NCI-H2196 (cell line): ENCODE data around the gene DDX59.
"Not testable (repeated sequence)": the region's sequence is repeated elsewhere in the genome, so short reads cannot be mapped to it uniquely, and the experiment has no call there.

Experiments
- DNase-seq: peaks from one replicate; lab custom pipeline; 2025; ENCODE audit not compliant: unreplicated experiment; lab: John Stamatoyannopoulos, UW

DDX59 gene

DNA sequence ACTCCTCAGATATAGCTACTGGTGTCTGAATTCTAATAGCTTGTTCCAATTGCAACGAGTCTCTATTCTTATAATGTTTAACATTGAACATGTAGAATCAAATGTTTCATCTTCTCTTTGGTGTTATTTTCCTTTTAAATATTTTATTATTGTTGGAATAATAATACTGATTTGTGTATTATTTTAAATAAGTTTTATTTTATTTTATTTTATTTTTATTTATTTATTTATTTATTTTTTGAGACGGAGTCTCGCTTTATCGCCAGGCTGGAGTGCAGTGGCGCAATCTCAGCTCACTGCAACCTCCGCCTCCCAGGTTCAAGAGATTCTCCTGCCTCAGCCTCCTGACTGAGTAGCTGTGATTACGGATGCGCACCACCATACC is 39.2 kb downstream of the DDX59 start:
- DNase-seq = not testable (repeated sequence)

DNA sequence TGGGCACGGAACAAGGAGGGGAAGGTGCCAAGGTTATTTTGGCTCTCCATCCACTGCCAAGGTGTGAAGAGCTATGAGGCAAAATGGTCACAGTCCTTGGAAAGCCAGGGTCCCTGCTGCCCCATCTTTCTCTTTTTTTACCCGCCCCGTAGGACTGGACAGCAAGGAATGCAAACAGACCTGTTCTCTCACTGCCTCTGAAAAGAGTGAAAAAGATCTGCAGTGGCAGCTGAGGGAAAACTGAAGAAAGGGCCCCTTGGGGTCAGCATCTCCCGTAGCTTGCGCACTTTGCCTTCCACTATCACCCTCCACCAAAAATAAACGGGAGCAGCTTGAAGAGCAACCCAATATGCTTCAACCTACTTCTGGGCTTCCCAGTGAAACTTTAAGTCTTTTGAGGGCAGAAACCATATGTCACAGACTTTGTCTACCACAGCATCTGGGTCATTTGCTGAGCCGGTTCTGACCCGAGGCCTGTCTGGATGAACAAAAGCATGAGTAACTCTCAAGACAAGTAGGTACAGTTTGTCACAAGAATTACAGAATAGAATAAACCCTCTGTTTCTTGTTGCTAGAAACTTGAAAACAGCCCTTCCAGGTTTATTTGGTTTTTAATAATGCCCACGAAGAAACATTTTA is 39.7 kb downstream of the DDX59 start:
- no peak for DNase-seq

DNA sequence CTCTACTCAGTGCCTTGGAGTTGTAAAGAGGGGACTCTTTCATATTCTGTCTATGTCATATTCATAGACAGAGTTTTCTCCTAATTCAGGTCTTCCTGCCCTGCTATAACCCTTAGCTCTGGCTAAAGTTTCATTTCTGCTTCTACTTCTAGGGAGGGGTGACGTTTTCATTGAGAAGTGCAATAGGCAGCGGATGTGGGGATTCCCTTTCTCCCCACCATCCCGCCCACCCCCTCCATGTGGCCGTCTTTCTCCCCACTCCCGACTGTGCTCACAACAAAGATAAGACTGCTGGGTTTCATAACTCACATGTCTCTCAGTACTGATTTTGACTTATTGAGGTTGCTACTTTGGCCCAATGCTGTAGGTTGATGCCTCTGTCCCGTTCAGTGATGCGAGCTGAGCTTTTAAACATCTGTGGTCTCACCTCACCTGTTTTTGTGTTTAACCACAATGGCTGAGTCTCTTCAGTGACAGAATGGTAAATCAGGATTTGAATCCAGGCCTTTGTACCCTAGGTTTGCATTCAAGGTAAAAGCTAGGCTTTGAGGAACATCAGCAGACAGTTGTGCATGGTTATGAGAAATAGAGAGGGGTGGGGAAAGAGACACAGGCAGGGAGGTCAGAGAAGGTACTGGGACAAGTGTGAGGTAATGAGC is 41.4 kb downstream of the DDX59 start:
- no peak for DNase-seq

DNA sequence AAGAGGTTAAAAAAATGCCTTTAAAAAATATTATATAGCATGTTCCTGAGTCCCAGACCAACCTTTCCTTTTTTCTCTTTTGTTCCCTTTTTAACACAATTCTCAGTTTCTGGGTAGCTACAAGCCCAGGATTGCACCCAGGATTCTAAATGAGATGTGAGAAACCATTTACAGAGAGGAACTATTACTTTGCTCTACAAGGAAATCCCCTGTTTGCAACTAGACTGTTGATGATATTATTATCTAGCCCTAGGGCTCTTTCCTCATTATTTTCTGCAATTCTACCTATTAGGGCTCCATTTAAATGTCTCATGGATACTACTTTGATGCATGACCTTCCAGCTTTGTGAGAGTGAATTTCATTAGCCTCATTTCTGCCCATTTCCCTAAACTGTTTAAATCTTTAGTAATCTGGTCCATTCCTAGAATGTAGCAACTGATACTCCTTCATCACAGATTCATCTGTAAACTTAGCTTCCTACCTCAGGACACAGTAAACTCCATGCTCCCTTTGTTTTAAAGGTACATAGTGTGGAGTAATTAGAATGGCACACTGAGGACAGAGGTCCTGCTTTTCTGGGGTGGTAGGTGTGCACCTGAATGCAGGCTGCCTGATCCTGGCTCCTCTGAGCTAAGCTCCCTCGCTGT is 42.0 kb downstream of the DDX59 start:
- no peak for DNase-seq

DNA sequence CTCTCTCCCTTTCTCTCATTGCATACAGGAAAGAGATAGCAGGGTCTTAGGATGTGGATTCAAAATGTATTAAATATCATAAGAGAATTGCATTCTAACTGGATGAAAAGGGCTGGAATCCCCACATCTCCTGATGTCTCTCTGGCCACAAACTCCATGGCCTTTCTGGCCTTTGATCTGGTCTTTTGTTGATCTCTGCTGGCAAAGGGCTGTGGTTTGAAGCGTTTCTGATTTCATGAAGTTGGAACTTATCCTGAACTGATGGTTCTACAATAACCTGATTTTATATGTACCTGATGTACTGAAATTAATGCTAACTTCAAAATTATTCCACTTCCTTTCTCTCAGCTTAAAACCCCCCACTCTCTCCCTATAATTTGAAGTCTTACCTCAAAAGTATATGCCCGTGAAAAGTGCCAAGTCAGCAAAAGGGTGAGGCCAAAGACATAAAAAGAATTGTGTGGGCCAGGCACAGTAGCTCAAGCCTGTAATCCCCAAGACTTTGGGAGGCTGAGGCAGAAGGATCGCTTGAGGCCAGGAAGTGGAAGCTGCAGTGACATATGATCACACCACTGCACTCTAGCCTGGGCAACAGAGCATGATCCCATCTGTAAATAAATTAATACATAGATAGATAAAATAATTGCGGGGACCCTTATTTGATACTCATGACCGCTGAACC is 42.7 kb downstream of the DDX59 start:
- DNase-seq = no peak

DNA sequence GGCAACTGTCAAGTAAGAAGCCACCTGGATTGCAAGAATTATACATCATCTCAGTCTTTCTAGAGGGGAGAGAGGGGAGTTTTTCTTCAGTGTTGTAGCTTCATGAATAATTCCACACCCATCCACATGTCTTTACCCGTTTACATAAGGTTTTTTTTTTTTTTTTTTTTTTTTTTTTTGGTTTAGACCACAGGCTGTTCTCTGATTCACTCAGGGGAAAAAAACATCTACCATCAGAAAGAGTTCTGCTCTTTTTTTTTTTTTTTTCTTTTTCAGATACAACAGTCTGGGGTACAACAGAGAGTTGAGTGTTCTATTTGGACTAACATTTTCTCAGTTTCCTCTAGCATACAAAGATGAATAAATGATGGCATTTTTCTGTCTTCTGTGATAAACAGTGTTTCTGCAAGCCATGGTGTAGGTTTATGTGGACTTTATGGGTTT is 44.3 kb downstream of the DDX59 start:
- DNase-seq = no peak

DNA sequence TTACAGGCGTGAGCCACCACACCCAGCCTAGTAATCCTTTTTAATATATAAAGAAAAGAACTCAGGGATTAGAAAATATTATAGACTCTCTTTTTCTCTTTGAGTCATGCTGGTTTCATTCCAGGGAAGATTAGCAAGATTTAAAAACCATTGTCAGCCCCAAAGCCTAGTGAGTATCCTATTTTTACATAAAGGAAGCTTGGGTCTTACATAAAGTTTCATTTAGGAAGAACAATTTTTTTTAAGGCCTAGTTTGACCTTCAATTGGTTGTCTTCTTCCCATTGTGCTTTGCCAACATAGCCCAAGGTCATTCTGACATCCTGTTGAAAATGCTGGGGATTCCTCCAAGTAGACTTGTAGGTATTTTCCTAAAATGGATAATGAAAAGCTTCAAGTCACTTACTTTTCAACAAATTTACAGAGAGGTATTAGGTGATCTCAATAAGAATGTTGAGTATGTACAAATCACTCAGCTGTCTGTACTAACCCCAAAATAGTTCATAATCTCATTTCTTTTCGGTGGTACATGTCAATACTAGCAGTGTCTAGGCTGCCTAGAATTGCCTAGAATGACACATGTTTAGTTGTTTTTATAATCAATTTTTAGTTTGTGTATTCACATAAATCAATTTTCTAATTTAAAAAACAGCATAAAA is 44.9 kb downstream of the DDX59 start:
- no peak for DNase-seq

DNA sequence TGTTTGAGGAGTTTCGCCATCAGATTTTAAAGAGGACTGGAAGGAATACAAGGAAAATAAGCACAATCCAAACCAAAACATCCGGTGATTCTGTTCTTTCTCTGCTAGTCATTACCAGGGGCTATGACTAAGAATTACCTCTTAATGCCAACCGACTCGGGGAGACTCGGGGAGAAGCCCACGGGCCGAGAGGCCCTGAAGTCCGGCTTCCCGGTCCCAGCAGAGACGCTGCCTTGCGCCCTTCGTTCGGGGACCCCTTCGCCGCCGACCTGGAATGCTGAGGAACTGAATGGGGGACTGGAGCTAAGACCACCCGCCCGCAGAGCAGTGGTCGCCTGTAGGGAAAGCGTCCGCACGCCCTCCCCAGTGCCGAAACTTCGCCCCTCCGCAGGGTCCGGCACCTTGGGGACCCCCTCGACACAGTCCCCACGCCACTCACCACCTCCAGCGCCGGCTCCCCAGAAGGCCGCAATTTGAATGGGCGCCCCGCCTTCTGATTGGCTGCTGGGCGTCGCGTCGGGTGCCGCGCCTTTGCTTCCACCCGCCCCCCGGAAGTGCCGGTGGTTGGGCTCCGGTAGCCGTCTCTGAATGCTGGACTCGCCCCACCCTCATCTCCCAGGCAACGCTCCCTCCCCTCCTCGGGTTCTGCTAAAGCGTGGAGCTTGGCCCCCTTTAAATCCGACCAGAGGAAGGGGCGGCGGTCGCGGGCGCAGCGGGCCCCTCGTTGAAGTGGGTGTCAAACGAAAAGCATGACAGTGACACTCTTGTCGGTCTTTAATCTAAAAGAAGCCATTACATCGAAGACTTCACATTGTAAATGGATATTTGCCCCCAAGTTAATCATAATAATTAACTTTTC is 49.2 kb downstream of the DDX59 start, which contains the start of gene KIF14:
TSS of gene KIF14 (minus strand) at position 479 of the 859 bp plus-strand sequence. CDS start 2,028 bp downstream, outside the sequence.
- peak; percentile 91 for DNase-seq

DNA sequence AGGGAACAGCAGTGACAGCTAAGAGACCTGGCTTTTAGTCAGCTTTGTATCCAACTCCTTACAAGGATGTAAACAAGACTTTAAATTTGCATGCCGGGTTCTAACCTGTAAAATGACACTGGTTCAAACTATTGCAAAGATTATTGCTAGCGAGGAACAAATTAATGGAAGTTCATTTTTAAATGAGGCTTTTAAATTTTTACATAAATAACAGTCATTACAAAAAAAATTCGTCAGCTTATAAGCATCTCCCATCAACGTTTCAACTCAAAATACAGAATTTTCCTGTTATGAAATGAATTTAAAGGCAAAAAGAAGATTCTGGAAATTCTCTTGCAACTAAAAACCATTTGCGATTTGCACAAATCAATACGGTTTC is 49.8 kb downstream of the DDX59 start:
- no peak for DNase-seq

DNA sequence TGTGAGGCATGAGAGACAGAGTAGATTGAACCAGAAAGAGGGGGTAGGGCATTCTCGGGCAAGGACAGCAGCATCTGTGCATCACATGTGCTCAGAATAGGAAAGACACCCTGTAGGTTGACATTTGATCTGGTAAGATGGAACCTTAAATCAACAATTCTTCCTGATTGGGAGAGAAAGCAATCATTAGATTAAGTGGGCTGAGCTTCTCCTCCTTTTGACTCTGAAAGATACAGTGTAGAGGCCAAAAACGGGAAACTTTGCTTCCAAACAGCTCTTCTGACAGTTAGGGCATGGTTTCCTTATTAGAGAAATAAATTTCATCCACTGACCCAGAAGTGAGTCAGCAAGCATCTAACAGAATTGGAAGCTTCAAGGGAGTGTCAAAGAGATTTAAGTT is 58.9 kb downstream of the DDX59 start:
- DNase-seq = no peak

DNA sequence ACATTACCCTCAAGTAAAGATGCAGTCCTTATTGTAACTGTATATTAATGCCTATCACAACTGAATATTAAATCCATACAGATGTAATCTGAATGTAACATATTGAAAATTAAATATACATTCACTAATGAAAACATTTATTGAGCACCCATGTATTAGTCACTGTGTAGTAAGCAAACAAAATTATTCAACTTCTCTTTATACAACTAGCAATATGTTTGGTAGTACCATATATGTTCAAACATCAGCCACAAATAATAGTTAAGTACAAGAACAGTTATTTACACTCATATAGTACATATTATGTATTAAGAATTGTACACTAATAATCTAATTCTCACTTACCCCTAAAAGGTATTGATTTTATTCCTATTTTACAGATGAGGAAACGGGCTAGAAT is 67.1 kb downstream of the DDX59 start:
- DNase-seq = no peak
